GM12878 (cell line): ENCODE data around the gene SCAMP5. TPM values are rescaled to one million over a fixed set of nuclear protein-coding genes. Genes with fewer than 3 reads are reported as not detected.

Experiments
- ATAC-seq: fragments of 200-7000 bp; cut with Tn5 transposase; 3 replicates; pipeline ENCODE4 v1.9.1; 2020; ENCODE audit warnings: mild to moderate bottlenecking, moderate library complexity
- BruUV-seq: library from RNA; stranded (reverse); fragments of 400-500 nt; replicated peaks from 2 replicates; lab custom pipeline; 2021; lab: Mats Ljungman, UMichigan
- CTCF ChIA-PET: fragments of 300-600 bp; sonication (Branson Sonifier 250); formaldehyde crosslinking; extraction: SDS; loops from one replicate; lab custom pipeline; 2021; ENCODE audit warnings: inconsistent platforms; lab: Yijun Ruan, JAX
- POLR2A ChIA-PET: fragments of 350-600 bp; formaldehyde crosslinking; extraction: SDS; loops from one replicate; lab custom pipeline; 2021; ENCODE audit warnings: inconsistent platforms; lab: Charles Lee
- RAD21 ChIA-PET: fragments of 300-600 bp; sonication (Branson Sonifier 250); formaldehyde crosslinking; loops from one replicate; lab custom pipeline; 2023; ENCODE audit warnings: antibody characterized with exemption; ENCODE audit not compliant: unreplicated experiment; lab: Charles Lee
- SMC1A ChIA-PET: fragments of 300-600 bp; sonication (Branson Sonifier 250); formaldehyde crosslinking; loops from one replicate; lab custom pipeline; 2023; ENCODE audit not compliant: unreplicated experiment, uncharacterized antibody; lab: Charles Lee
- DNase-seq: peaks from one replicate; pipeline ENCODE4 v3.0.0-alpha.2; 2011; ENCODE audit warnings: low read depth, low spot score
- FAIRE-seq: peaks from 3 replicates; lab custom pipeline; 2011; peaks lifted over from hg19 to GRCh38; lab: Jason Lieb, UNC
- H2AFZ ChIP-seq: 2 replicates; pipeline ENCODE4 v1.6.0; 2011; ENCODE audit warnings: low read depth, low read length, control low read depth; ENCODE audit not compliant: control insufficient read depth
- H3K27ac ChIP-seq: 2 replicates; pipeline ENCODE4 v1.5.1; 2011; ENCODE audit warnings: control low read depth; ENCODE audit not compliant: control insufficient read depth, insufficient read depth
- H3K27me3 ChIP-seq, 2 experiments: replicated peaks in 1 of 2; 2 replicates each; pipeline versions ENCODE4 v1.6.0 to v1.6.1; 2011; ENCODE audit warnings: low read length in 1 of 2; ENCODE audit not compliant: control insufficient read depth in 2 of 2, insufficient read depth in 2 of 2
- H3K36me3 ChIP-seq, 2 experiments: 2 replicates each; pipeline ENCODE4 v1.5.1; 2011; ENCODE audit warnings: low read length in 1 of 2; ENCODE audit not compliant: control insufficient read depth in 2 of 2, insufficient read depth in 2 of 2
- H3K4me1 ChIP-seq: 2 replicates; pipeline ENCODE4 v1.6.1; 2011; ENCODE audit warnings: mild to moderate bottlenecking, low read length, moderate library complexity, mixed read lengths; ENCODE audit not compliant: control insufficient read depth, insufficient read depth
- H3K4me2 ChIP-seq: 2 replicates; pipeline ENCODE4 v1.6.0; 2011; ENCODE audit warnings: control low read depth; ENCODE audit not compliant: control insufficient read depth, insufficient read depth
- H3K4me3 ChIP-seq: fragments of 200-600 bp; sonication (generic); 2 replicates; pipeline ENCODE4 v1.5.1; 2016
- H3K79me2 ChIP-seq: 2 replicates; pipeline ENCODE4 v1.6.0; 2011; ENCODE audit warnings: low read length; ENCODE audit not compliant: control insufficient read depth, insufficient read depth
- H3K9ac ChIP-seq: 2 replicates; pipeline ENCODE4 v1.8.0; 2011; ENCODE audit warnings: low read length, control low read depth, mixed read lengths; ENCODE audit not compliant: control insufficient read depth, insufficient read depth
- H3K9me3 ChIP-seq: replicated peaks from 3 replicates; pipeline ENCODE4 v1.5.1; 2011; ENCODE audit warnings: mild to moderate bottlenecking, low read length; ENCODE audit not compliant: control insufficient read depth, insufficient read depth
- H4K20me1 ChIP-seq: 2 replicates; pipeline ENCODE4 v1.6.0; 2011; ENCODE audit not compliant: control insufficient read depth, insufficient read depth
- CREB1 ChIP-seq: IDR thresholded peaks from 2 replicates; pipeline ENCODE4 v1.6.1; 2012; ENCODE audit warnings: low read depth, mild to moderate bottlenecking, inconsistent platforms
- ESRRA ChIP-seq: IDR thresholded peaks from 2 replicates; pipeline ENCODE4 v1.6.1; 2012; ENCODE audit warnings: mild to moderate bottlenecking, low read length, improper control_type of control experiment
- FOS ChIP-seq: IDR thresholded peaks from 3 replicates; pipeline ENCODE4 v1.6.1; 2011; ENCODE audit warnings: borderline replicate concordance; ENCODE audit not compliant: insufficient read length; ENCODE audit errors: extremely low read depth
- GABPA ChIP-seq: IDR thresholded peaks from 2 replicates; pipeline ENCODE4 v1.6.1; 2014; ENCODE audit warnings: antibody characterized with exemption, low read depth, mild to moderate bottlenecking, inconsistent platforms
- IKZF2 ChIP-seq, 2 experiments: fragments of 450-650 bp; IDR thresholded peaks; 2 replicates each; pipeline ENCODE4 v1.6.1; 2017; ENCODE audit warnings: mild to moderate bottlenecking in 2 of 2, moderate library complexity in 2 of 2
- MYC ChIP-seq: IDR thresholded peaks from 2 replicates; pipeline ENCODE4 v1.6.1; 2011; ENCODE audit warnings: mild to moderate bottlenecking, low read length, moderate library complexity, inconsistent platforms; ENCODE audit not compliant: insufficient read depth, insufficient replicate concordance, insufficient read length, severe bottlenecking
- NBN ChIP-seq: fragments of 450-650 bp; IDR thresholded peaks from 2 replicates; pipeline ENCODE4 v1.6.1; 2016
- NFYA ChIP-seq: IDR thresholded peaks from 2 replicates; pipeline ENCODE4 v1.6.1; 2011; ENCODE audit warnings: low read depth, mild to moderate bottlenecking, low read length, improper control_type of control experiment, borderline replicate concordance
- NR2F1 ChIP-seq: fragments of 450-650 bp; conservative IDR thresholded peaks from 2 replicates; pipeline ENCODE4 v1.6.1; 2017; ENCODE audit warnings: mild to moderate bottlenecking
- PAX8 ChIP-seq: fragments of 450-650 bp; IDR thresholded peaks from 2 replicates; pipeline ENCODE4 v1.6.1; 2017; ENCODE audit warnings: mild to moderate bottlenecking, moderate library complexity
- RBBP5 ChIP-seq: fragments of 200-600 bp; sonication (generic); conservative IDR thresholded peaks from 2 replicates; pipeline ENCODE4 v1.6.1; 2016
- SIX5 ChIP-seq: IDR thresholded peaks from 2 replicates; pipeline ENCODE4 v1.6.1; 2011; ENCODE audit warnings: mild to moderate bottlenecking, low read depth, low read length, moderate library complexity; ENCODE audit not compliant: severe bottlenecking
- SMAD1 ChIP-seq: fragments of 450-650 bp; IDR thresholded peaks from 2 replicates; pipeline ENCODE4 v1.6.1; 2018; ENCODE audit warnings: mild to moderate bottlenecking, low read depth; ENCODE audit not compliant: partially characterized antibody
- STAT3 ChIP-seq: IDR thresholded peaks from 2 replicates; pipeline ENCODE4 v1.6.1; 2011; ENCODE audit warnings: low read depth, low read length, improper control_type of control experiment
- SUZ12 ChIP-seq: fragments of 200-600 bp; sonication (generic); IDR thresholded peaks from one replicate; pipeline ENCODE4 v1.6.1; 2018; ENCODE audit warnings: antibody characterized with exemption, mild to moderate bottlenecking; ENCODE audit not compliant: unreplicated experiment
- TARDBP ChIP-seq: IDR thresholded peaks from 2 replicates; pipeline ENCODE4 v1.6.1; 2016; ENCODE audit warnings: borderline replicate concordance
- ZNF207 ChIP-seq: fragments of 450-650 bp; IDR thresholded peaks from 2 replicates; pipeline ENCODE4 v1.6.1; 2014; ENCODE audit warnings: antibody characterized with exemption, mild to moderate bottlenecking, borderline replicate concordance
- ZNF24 ChIP-seq: fragments of 450-650 bp; IDR thresholded peaks from 2 replicates; pipeline ENCODE4 v1.6.1; 2017; ENCODE audit warnings: antibody characterized with exemption, mild to moderate bottlenecking
- WGBS: methylation state at CpG from one replicate; pipeline ENCODE4 v1.1.6; 2016; ENCODE audit warnings: low lambda C conversion rate; ENCODE audit not compliant: insufficient replicate concordance, insufficient coverage; ENCODE audit errors: missing lambda C conversion rate; 5-methylcytosine and 5-hydroxymethylcytosine counted together
- in situ Hi-C: fragments of 300-500 bp; cut with MboI; formaldehyde crosslinking; loops from 9 replicates; pipeline ENCODE4 v1.14.3; 2018; ENCODE audit warnings: mixed read lengths
- intact Hi-C: fragments of 100-400 bp; cut with micrococcal nuclease; formaldehyde crosslinking; loops from one replicate; pipeline ENCODE4 v1.14.2; 2022; ENCODE audit not compliant: unreplicated experiment
- polyA plus RNA-seq, 11 experiments: library from polyadenylated mRNA; depleted of rRNA in 4 of 11; unstranded in 6 of 11; stranded (reverse) in 5 of 11; fragments of >200 nt; fragmentation: Nextera tagmentation in 4 of 11; fragmentation: Illumina TruSeq in 1 of 11; extraction: Ambion mirVana in 4 of 11; extraction: Trizol in 1 of 11; gene quantifications; 1 replicate in 1 of 11; 2 replicates in 10 of 11; pipeline versions ENCODE4 v1.2.1 to v1.2.3, GENCODE V29; 2011 to 2016; ENCODE audit warnings: inconsistent platforms in 2 of 11, missing spikeins in 2 of 11, low read depth in 1 of 11
- total RNA-seq, 4 experiments: library from RNA; depleted of rRNA in 3 of 4; stranded (reverse); fragments of >200 nt in 3 of 4; fragmentation: Illumina TruSeq in 1 of 4; extraction: Trizol in 1 of 4; gene quantifications; 2 replicates each; pipeline versions ENCODE4 v1.2.1 to v1.2.3, GENCODE V29; 2013 to 2021
- TF ChIP-seq, protein P1 (sequence below): IDR thresholded peaks from 2 replicates; pipeline ENCODE4 v1.6.1; 2011; ENCODE audit warnings: borderline replicate concordance, low read depth, mild to moderate bottlenecking, moderate library complexity, low read length; ENCODE audit not compliant: insufficient read depth, poor library complexity, severe bottlenecking
- TF ChIP-seq, protein P2 (sequence below): fragments of 450-650 bp; IDR thresholded peaks from 2 replicates; pipeline ENCODE4 v1.6.1; 2017; ENCODE audit warnings: borderline replicate concordance

The SCAMP5 gene
- total and polyA plus RNA-seq, 10 of the 15 experiments (the other 5 are each of a cell fraction or from before 2014, with no cell fraction given), result 1.6 to 41.6 (median 16.9) TPM

DNA sequence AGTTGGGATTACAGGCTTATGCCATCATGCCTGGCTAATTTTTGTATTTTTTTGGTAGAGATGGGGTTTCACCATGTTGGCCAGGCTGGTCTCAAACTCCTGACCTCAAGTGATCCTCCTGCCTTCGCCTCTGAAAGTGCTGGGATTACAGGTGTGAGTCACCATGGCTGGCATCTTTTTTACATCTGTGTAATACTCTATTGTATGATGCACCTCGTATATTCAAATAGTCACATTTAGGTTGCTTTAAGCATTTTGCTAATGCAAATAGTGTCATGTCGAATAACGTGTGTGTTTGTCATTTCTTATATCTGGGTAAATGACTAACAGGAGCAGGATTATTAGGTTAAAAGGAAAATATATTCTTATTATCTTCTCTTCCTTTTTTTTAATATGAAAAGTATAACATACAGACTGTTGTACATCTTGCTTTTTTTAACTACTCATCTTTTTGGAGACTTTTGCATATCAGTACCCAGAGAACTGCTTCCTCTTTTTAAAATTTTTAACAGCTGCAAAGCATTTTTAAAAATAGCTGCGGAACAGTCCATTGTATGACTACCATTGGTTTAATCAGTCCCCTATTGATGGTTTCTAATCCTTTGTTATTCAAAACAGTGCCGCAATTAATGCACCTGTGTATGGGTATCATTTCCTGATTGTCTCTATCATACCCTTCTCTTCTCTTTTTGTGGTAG is 13.4 kb downstream of the SCAMP5 start:
- ChIA-PET RAD21 (interaction anchor here (0.7 to 2.8 kb wide), 11 partner anchors 13 to 238 kb away, joined by 3 to 21 read pairs (median 4); partner anchors contain the start of genes C15orf39 and PPCDC), CTCF (interaction anchor here (0.6 to 2.0 kb wide), 5 partner anchors 19 to 207 kb away, joined by 3 to 4 read pairs (median 3); no protein-coding TSS in a partner anchor), POLR2A (interaction anchor here (0.6 to 2.1 kb wide), 8 partner anchors 15 to 615 kb away, joined by 3 to 7 read pairs (median 4); partner anchors contain the start of genes PPCDC and RPP25), SMC1A (interaction anchor here (1.0 to 2.0 kb wide), 8 partner anchors 11 to 232 kb away, joined by 3 to 8 read pairs (median 4); partner anchors contain the start of gene PPCDC)
- WGBS, result under 1% methylated on average over 6 of the region's 6 CpGs
- Histone ChIP-seq H3K4me2 (peak overlapping the region; percentile 76), H3K79me2 (no peaks in the 10 kb centered on the region), H3K4me1 (peaks cover 28% of the 10 kb centered on the region), H4K20me1 (no peaks in the 10 kb centered on the region), H3K9me3 (no peaks in the 10 kb centered on the region), H2AFZ (no peak overlapping the region), H3K27ac (peak overlapping the region; percentile 93), H3K36me3 (no peaks in the 10 kb centered on the region), H3K4me3 (peak overlapping the region; percentile 34; the same call in 1 of the 2 replicates), H3K27me3 (no peaks in the 10 kb centered on the region), H3K9ac (peak overlapping the region; percentile 66)
- intact Hi-C loops (loop anchor here (5.0 kb wide), 1 partner anchor 51 kb away; the partner anchor contains the start of gene RPP25), in situ Hi-C loops (loop anchor here (25.0 kb wide), 1 partner anchor 654 kb away; no protein-coding TSS in a partner anchor)
- peak; percentile 89 for ATAC-seq
- peak; percentile 83 for DNase-seq
- BruUV-seq, result no TSS peak
- FAIRE-seq, result peak; percentile 91
- TF ChIP-seq TARDBP (no peak; the same call in 1 of the 2 replicates), NR2F1 (no peak), PAX8 (no peak), SMAD1 (no peak), FOS (no peak), NBN (no peak), MYC (no peak), STAT3 (no peak), SIX5 (no peak), ESRRA (no peak), SUZ12 (no peak), NFYA (no peak), IKZF2 (IDR thresholded peaks at IDR 0.05) (no peak), ZNF24 (no peak), CREB1 (no peak), RBBP5 (no peak), GABPA (no peak), ZNF207 (peak; percentile 63; the same call in 1 of the 2 replicates)
- TF ChIP-seq, protein P1, sequence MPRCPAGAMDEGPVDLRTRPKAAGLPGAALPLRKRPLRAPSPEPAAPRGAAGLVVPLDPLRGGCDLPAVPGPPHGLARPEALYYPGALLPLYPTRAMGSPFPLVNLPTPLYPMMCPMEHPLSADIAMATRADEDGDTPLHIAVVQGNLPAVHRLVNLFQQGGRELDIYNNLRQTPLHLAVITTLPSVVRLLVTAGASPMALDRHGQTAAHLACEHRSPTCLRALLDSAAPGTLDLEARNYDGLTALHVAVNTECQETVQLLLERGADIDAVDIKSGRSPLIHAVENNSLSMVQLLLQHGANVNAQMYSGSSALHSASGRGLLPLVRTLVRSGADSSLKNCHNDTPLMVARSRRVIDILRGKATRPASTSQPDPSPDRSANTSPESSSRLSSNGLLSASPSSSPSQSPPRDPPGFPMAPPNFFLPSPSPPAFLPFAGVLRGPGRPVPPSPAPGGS, result no peak
- TF ChIP-seq, protein P2, sequence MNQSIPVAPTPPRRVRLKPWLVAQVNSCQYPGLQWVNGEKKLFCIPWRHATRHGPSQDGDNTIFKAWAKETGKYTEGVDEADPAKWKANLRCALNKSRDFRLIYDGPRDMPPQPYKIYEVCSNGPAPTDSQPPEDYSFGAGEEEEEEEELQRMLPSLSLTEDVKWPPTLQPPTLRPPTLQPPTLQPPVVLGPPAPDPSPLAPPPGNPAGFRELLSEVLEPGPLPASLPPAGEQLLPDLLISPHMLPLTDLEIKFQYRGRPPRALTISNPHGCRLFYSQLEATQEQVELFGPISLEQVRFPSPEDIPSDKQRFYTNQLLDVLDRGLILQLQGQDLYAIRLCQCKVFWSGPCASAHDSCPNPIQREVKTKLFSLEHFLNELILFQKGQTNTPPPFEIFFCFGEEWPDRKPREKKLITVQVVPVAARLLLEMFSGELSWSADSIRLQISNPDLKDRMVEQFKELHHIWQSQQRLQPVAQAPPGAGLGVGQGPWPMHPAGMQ, result no peak
